K562 (cell line): Measurements from ENCODE around the gene RNF17. TPM values are rescaled to one million over a fixed set of nuclear protein-coding genes. Genes with fewer than 3 reads are reported as not detected.
A peak's percentile ranks its signal among the peaks of the same experiment; 100 is the strongest.

Experiments
- ATAC-seq: fragments of 200-7000 bp; cut with Tn5 transposase; 3 replicates; pipeline ENCODE4 v1.9.1; 2020; ENCODE audit warnings: moderate library complexity
- BruUV-seq: library from RNA; stranded (reverse); fragments of 400-500 nt; replicated peaks from 2 replicates; lab custom pipeline; 2021; lab: Mats Ljungman, UMichigan
- CTCF ChIA-PET: fragments of 300-600 bp; formaldehyde crosslinking; extraction: SDS; loops from one replicate; lab custom pipeline; 2021; ENCODE audit warnings: low intra/inter-chr PET ratio; lab: Yijun Ruan, JAX
- POLR2A ChIA-PET: fragments of 300-600, 350-650 bp; sonication (Branson Sonifier 250); formaldehyde crosslinking; extraction: SDS; loops from one replicate; lab custom pipeline; 2021; ENCODE audit warnings: antibody characterized with exemption, inconsistent platforms; lab: Yijun Ruan, JAX
- DNase-seq, 4 experiments: peaks; one replicate each; pipeline versions ENCODE4 v3.0.0 to v3.0.0-alpha.2; 2011 to 2018; ENCODE audit warnings: low spot score in 3 of 4, mixed read lengths in 3 of 4; ENCODE audit errors: extremely low read depth in 1 of 4
- FAIRE-seq: peaks from 2 replicates; lab custom pipeline; 2011; peaks lifted over from hg19 to GRCh38; lab: Jason Lieb, UNC
- H2AFZ ChIP-seq: 2 replicates; pipeline ENCODE4 v1.6.0; 2011; ENCODE audit warnings: low read depth, low read length, control low read depth, inconsistent platforms
- H3K27ac ChIP-seq: fragments of 200-600 bp; 3 replicates; pipeline ENCODE4 v1.8.0; 2011; ENCODE audit warnings: low read depth, mild to moderate bottlenecking, control low read depth, inconsistent platforms, low read length, moderate library complexity, mixed read lengths; ENCODE audit errors: extremely low read depth
- H3K27me3 ChIP-seq, 2 experiments: fragments of 300-600 bp in 1 of 2; 2 replicates in 1 of 2; 3 replicates in 1 of 2; pipeline versions ENCODE4 v1.6.0 to v1.8.0; 2011; ENCODE audit warnings: inconsistent platforms in 2 of 2, low read length in 2 of 2, mild to moderate bottlenecking in 1 of 2, mixed read lengths in 1 of 2, moderate library complexity in 1 of 2; ENCODE audit not compliant: control insufficient read depth in 2 of 2, insufficient read depth in 2 of 2
- H3K36me3 ChIP-seq: fragments of 300-600 bp; 3 replicates; pipeline ENCODE4 v1.8.0; 2011; ENCODE audit warnings: mild to moderate bottlenecking, low read length, inconsistent platforms; ENCODE audit not compliant: control insufficient read depth, insufficient read depth
- H3K4me1 ChIP-seq, 2 experiments: fragments of 200-600 bp in 1 of 2; replicated peaks in 1 of 2; 2 replicates in 1 of 2; 3 replicates in 1 of 2; pipeline versions ENCODE4 v1.5.1 to v1.8.0; 2011; ENCODE audit warnings: inconsistent platforms in 2 of 2, low read length in 2 of 2, mild to moderate bottlenecking in 1 of 2, mixed read lengths in 1 of 2, moderate library complexity in 1 of 2; ENCODE audit not compliant: control insufficient read depth in 2 of 2, insufficient read depth in 2 of 2
- H3K4me2 ChIP-seq: 2 replicates; pipeline ENCODE4 v1.6.1; 2011; ENCODE audit warnings: low read length, control low read depth, inconsistent platforms, mixed read lengths; ENCODE audit not compliant: insufficient read depth
- H3K4me3 ChIP-seq: fragments of 200-600 bp; sonication (generic), shearing (Covaris generic); 2 replicates; pipeline ENCODE4 v1.5.1; 2016; ENCODE audit warnings: control low read depth, inconsistent platforms
- H3K79me2 ChIP-seq: fragments of 200-600 bp; 3 replicates; pipeline ENCODE4 v1.8.0; 2011; ENCODE audit warnings: low read length, inconsistent platforms; ENCODE audit not compliant: control insufficient read depth, insufficient read depth
- H3K9ac ChIP-seq, 2 experiments: 2 replicates each; pipeline versions ENCODE4 v1.6.0 to v1.6.1; 2011; ENCODE audit warnings: low read depth in 2 of 2, low read length in 2 of 2, control low read depth in 1 of 2, inconsistent platforms in 1 of 2, mild to moderate bottlenecking in 1 of 2, mixed read lengths in 1 of 2; ENCODE audit not compliant: insufficient read depth in 1 of 2
- H3K9me1 ChIP-seq: one replicate; pipeline ENCODE4 v1.6.0; 2011; ENCODE audit warnings: inconsistent platforms, mild to moderate bottlenecking, low read length, moderate library complexity; ENCODE audit not compliant: control insufficient read depth, insufficient read depth
- H3K9me3 ChIP-seq: replicated peaks from 2 replicates; pipeline ENCODE4 v1.5.1; 2011; ENCODE audit warnings: low read depth, low read length, inconsistent platforms; ENCODE audit not compliant: control insufficient read depth, insufficient read depth
- H4K20me1 ChIP-seq: replicated peaks from 2 replicates; pipeline ENCODE4 v1.6.1; 2011; ENCODE audit warnings: low read length, inconsistent platforms, mixed read lengths; ENCODE audit not compliant: control insufficient read depth, insufficient read depth
- CBFB ChIP-seq: sonication (generic); formaldehyde crosslinking; IDR thresholded peaks from 2 replicates; pipeline ENCODE4 v1.4.0; 2020; ENCODE audit warnings: mild to moderate bottlenecking, missing genetic modification reagents
- HDAC3 ChIP-seq: fragments of 450-650 bp; IDR thresholded peaks from 2 replicates; pipeline ENCODE4 v1.6.1; 2018; ENCODE audit warnings: borderline replicate concordance, mild to moderate bottlenecking, moderate library complexity; ENCODE audit not compliant: partially characterized antibody
- RFX7 ChIP-seq: fragments of 250-450 bp; sonication (Bioruptor Pico); IDR thresholded peaks from 2 replicates; pipeline ENCODE4 v1.5.1; 2021; ENCODE audit warnings: mild to moderate bottlenecking
- SAP30 ChIP-seq: fragments of 200-600 bp; sonication (generic); IDR thresholded peaks from 2 replicates; pipeline ENCODE4 v1.6.1; 2012; ENCODE audit warnings: borderline replicate concordance, low read depth, mild to moderate bottlenecking, moderate library complexity, low read length, control low read depth, inconsistent platforms; ENCODE audit not compliant: insufficient read depth, poor library complexity, severe bottlenecking
- SMC3 ChIP-seq: conservative IDR thresholded peaks from 2 replicates; pipeline ENCODE4 v1.6.1; 2011; ENCODE audit warnings: low read depth, low read length, improper control_type of control experiment; ENCODE audit not compliant: insufficient read depth
- SNRNP70 ChIP-seq: fragments of 200-400 bp; formaldehyde crosslinking; optimal IDR thresholded peaks from 2 replicates; pipeline ENCODE3; 2017; ENCODE audit warnings: low read depth, low read length
- ZEB2 ChIP-seq: fragments of 450-650 bp; IDR thresholded peaks from 2 replicates; pipeline ENCODE4 v1.6.1; 2016
- ZFP30 ChIP-seq: fragments of 250-450 bp; sonication (Bioruptor Pico); IDR thresholded peaks from 2 replicates; pipeline ENCODE4 v1.8.0; 2022; ENCODE audit warnings: moderate library complexity, mild to moderate bottlenecking, inconsistent platforms, borderline replicate concordance
- ZKSCAN1 ChIP-seq: fragments of 150-350 bp; IDR thresholded peaks from 2 replicates; pipeline ENCODE4 v1.6.1; 2016; ENCODE audit warnings: low read depth, low read length
- ZNF124 ChIP-seq: sonication (generic); formaldehyde crosslinking; IDR thresholded peaks from 2 replicates; pipeline ENCODE4 v1.8.1; 2022; ENCODE audit warnings: missing genetic modification reagents
- ZNF655 ChIP-seq: fragments of 250-450 bp; sonication (Bioruptor Pico); IDR thresholded peaks from 2 replicates; pipeline ENCODE4 v1.5.0; 2021
- ZNF76 ChIP-seq: fragments of 250-450 bp; sonication (Bioruptor Pico); IDR thresholded peaks from 2 replicates; pipeline ENCODE4 v1.4.0; 2020; ENCODE audit warnings: mild to moderate bottlenecking, moderate library complexity, borderline replicate concordance
- ZSCAN32 ChIP-seq: fragments of 450-650 bp; formaldehyde crosslinking; IDR thresholded peaks from 2 replicates; pipeline ENCODE4 v1.4.0; 2020; ENCODE audit warnings: mild to moderate bottlenecking, moderate library complexity
- WGBS: fragments of 100-300 bp; shearing (Covaris generic); methylation state at CpG from one replicate; pipeline ENCODE4 v1.1.6; 2016; ENCODE audit warnings: low coverage, mixed read lengths; ENCODE audit not compliant: insufficient coverage; ENCODE audit errors: missing lambda C conversion rate; 5-methylcytosine and 5-hydroxymethylcytosine counted together
- in situ Hi-C: fragments of 300-500 bp; cut with MboI; formaldehyde crosslinking; loops from 4 replicates; pipeline ENCODE4 v1.15.0; 2018; ENCODE audit warnings: inconsistent platforms, mixed read lengths
- intact Hi-C: fragments of 100-400 bp; cut with micrococcal nuclease; formaldehyde crosslinking; loops from 2 replicates; pipeline ENCODE4 v1.14.2; 2022
- polyA plus RNA-seq, 8 experiments: library from polyadenylated mRNA; depleted of rRNA in 4 of 8; stranded (reverse) in 5 of 8; unstranded in 3 of 8; fragments of >200 nt; fragmentation: Nextera tagmentation in 2 of 8; fragmentation: Illumina TruSeq in 1 of 8; extraction: Ambion mirVana in 2 of 8; extraction: Trizol in 1 of 8; gene quantifications; 2 replicates each; pipeline versions ENCODE4 v1.2.1 to v1.2.3, GENCODE V29; 2011 to 2014; ENCODE audit warnings: inconsistent platforms in 1 of 8, missing spikeins in 1 of 8
- total RNA-seq, 7 experiments: library from RNA; depleted of rRNA in 6 of 7; stranded (reverse); fragments of >200 nt in 6 of 7; fragmentation: Illumina TruSeq in 2 of 7; extraction: Trizol in 2 of 7; gene quantifications; 2 replicates each; pipeline versions ENCODE4 v1.2.1 to v1.2.3, GENCODE V29; 2011 to 2021; ENCODE audit warnings: low replicate concordance in 1 of 7

Gene RNF17
- total and polyA plus RNA-seq, 9 of the 15 experiments (the other 6 are each of a cell fraction or from before 2014, with no cell fraction given), result 0.11 to 0.90 (median 0.58) TPM

- no peak for FAIRE-seq
- no peaks in the 10 kb centered on the region for H3K36me3 ChIP-seq
- no peaks in the 10 kb centered on the region for H3K9me1 ChIP-seq
- H3K4me3 ChIP-seq, result no peak overlapping the region
- no peak overlapping the region for H3K4me2 ChIP-seq
- ChIA-PET CTCF (no interaction called here), POLR2A (no interaction called here)
- no peaks in the 10 kb centered on the region for H3K27me3 ChIP-seq
- H3K9ac ChIP-seq, result no peak overlapping the region
- TF ChIP-seq ZKSCAN1, result no peak
- TF ChIP-seq, all 486 proteins: peak for 0
- H3K27ac ChIP-seq, result no peak overlapping the region
- no peaks in the 10 kb centered on the region for H4K20me1 ChIP-seq
- peaks cover 0 to 6% of the 10 kb centered on the region in 2 experiments; a peak in 2 of 5 replicates for H3K4me1 ChIP-seq
- no TSS peak for BruUV-seq
- in situ Hi-C loops, result no loop called here
- H3K79me2 ChIP-seq, result no peaks in the 10 kb centered on the region
- peak overlapping the region; percentile 51; the same call in 1 of the 2 replicates for H2AFZ ChIP-seq
- no peaks in the 10 kb centered on the region for H3K9me3 ChIP-seq
- WGBS, result 20% methylated on average over 4 of the region's 4 CpGs
- ATAC-seq (no peak), DNase-seq (no peak)
- intact Hi-C loops, result no loop called here
These were observed 104.9 kb downstream of the RNF17 start for GRCh38 chr13:24868874-24869273.

GRCh38 chr13:24870380-24870760 lies 106.4 kb downstream of the RNF17 start:
- POLR2A ChIA-PET, result no interaction called here
- no peak for FAIRE-seq
- CTCF ChIA-PET, result no interaction called here
- no peaks in the 10 kb centered on the region for H3K36me3 ChIP-seq
- intact Hi-C loops (no loop called here), in situ Hi-C loops (no loop called here)
- WGBS, result 64% methylated on average over 6 of the region's 6 CpGs
- DNase-seq, result no peak
- no peak overlapping the region for H2AFZ ChIP-seq
- no peaks in the 10 kb centered on the region for H3K27me3 ChIP-seq
- TF ChIP-seq SMC3 (no peak), ZFP30 (CRISPR knock-in tag) (no peak), HDAC3 (no peak), ZNF76 (no peak), CBFB (CRISPR knock-in tag) (no peak), ZNF655 (no peak), ZNF124 (CRISPR knock-in tag) (no peak), SAP30 (no peak), RFX7 (CRISPR knock-in tag) (no peak), ZEB2 (no peak), SNRNP70 (no peak), ZSCAN32 (CRISPR knock-in tag) (no peak)
- no peaks in the 10 kb centered on the region for H3K9me3 ChIP-seq
- no TSS peak for BruUV-seq
- H3K4me2 ChIP-seq, result no peak overlapping the region
- H3K27ac ChIP-seq, result no peak overlapping the region
- ATAC-seq, result no peak
- H3K4me3 ChIP-seq, result no peak overlapping the region
- H3K9ac ChIP-seq, result no peak overlapping the region
- H4K20me1 ChIP-seq, result no peaks in the 10 kb centered on the region
- no peaks in the 10 kb centered on the region for H3K79me2 ChIP-seq
- no peaks in the 10 kb centered on the region for H3K9me1 ChIP-seq
- H3K4me1 ChIP-seq, result no peaks in the 10 kb centered on the region
